Endothelial cell (in vitro differentiated cells): Measurements from ENCODE around the gene LARP4B. TPM values are rescaled to one million over a fixed set of nuclear protein-coding genes. Genes with fewer than 3 reads are reported as not detected.
A peak's percentile ranks its signal among the peaks of the same experiment; 100 is the strongest.
"Not testable (repeated sequence)": the region's sequence is repeated elsewhere in the genome, so short reads cannot be mapped to it uniquely, and the experiment has no call there.

Source experiments
- DNase-seq: peaks from one replicate; pipeline ENCODE4 v3.0.0; 2021; ENCODE audit warnings: low spot score
- H3K27ac Mint-ChIP-seq: one replicate; pipeline ENCODE4 v1.8.0; 2021; ENCODE audit warnings: mixed read lengths, inconsistent platforms; ENCODE audit not compliant: unreplicated experiment
- H3K27me3 Mint-ChIP-seq: one replicate; pipeline ENCODE4 v1.8.0; 2021; ENCODE audit warnings: mild to moderate bottlenecking, moderate library complexity, mixed read lengths, inconsistent platforms; ENCODE audit not compliant: unreplicated experiment
- H3K36me3 Mint-ChIP-seq: one replicate; pipeline ENCODE4 v1.8.0; 2021; ENCODE audit warnings: mild to moderate bottlenecking, low read depth, mixed read lengths, inconsistent platforms; ENCODE audit not compliant: unreplicated experiment
- H3K4me1 Mint-ChIP-seq: one replicate; pipeline ENCODE4 v1.8.0; 2021; ENCODE audit warnings: mild to moderate bottlenecking, mixed read lengths, inconsistent platforms; ENCODE audit not compliant: unreplicated experiment
- H3K4me3 Mint-ChIP-seq: one replicate; pipeline ENCODE4 v1.8.0; 2021; ENCODE audit warnings: mild to moderate bottlenecking, mixed read lengths, inconsistent platforms; ENCODE audit not compliant: unreplicated experiment
- H3K9me3 Mint-ChIP-seq: one replicate; pipeline ENCODE4 v1.8.0; 2021; ENCODE audit warnings: mixed read lengths, inconsistent platforms; ENCODE audit not compliant: unreplicated experiment
- CTCF ChIP-seq: fragments of 200-600 bp; sonication (generic); IDR thresholded peaks from one replicate; pipeline ENCODE4 v1.5.0; 2021; ENCODE audit warnings: antibody characterized with exemption; ENCODE audit not compliant: unreplicated experiment
- total RNA-seq: library from RNA; stranded (reverse); fragmentation: NEBNext Ultra II Directional; extraction: Animal tissue kit (Norgen Biotek cat#: 25700); gene quantifications from one replicate; pipeline ENCODE4 v1.2.1, GENCODE V29; 2021; ENCODE audit not compliant: unreplicated experiment

LARP4B gene
- total RNA-seq, 1 donor from 2014 or later = 91.8 TPM

- no peak overlapping the region for H3K4me3 Mint-ChIP-seq
- no peak overlapping the region for H3K27ac Mint-ChIP-seq
- peaks cover 23% of the 10 kb centered on the region for H3K4me1 Mint-ChIP-seq
- peaks cover 11% of the 10 kb centered on the region for H3K36me3 Mint-ChIP-seq
- H3K27me3 Mint-ChIP-seq = peaks cover 20% of the 10 kb centered on the region
- no peak for DNase-seq
- TF ChIP-seq CTCF = no peak
- no peaks in the 10 kb centered on the region for H3K9me3 Mint-ChIP-seq
Measured at GRCh38 chr10:934746-935406, 3.4 kb upstream of the LARP4B start.

- Mint-ChIP-seq H3K36me3 (peaks cover 15% of the 10 kb centered on the region), H3K4me3 (peak overlapping the region; percentile 39), H3K4me1 (peaks cover 24% of the 10 kb centered on the region), H3K27me3 (peaks cover 20% of the 10 kb centered on the region)
- H3K27ac Mint-ChIP-seq, DNase-seq, H3K9me3 Mint-ChIP-seq: not testable (repeated sequence)
Measured at GRCh38 chr10:934165-934564, 2.7 kb upstream of the LARP4B start.

- peak; percentile 31 for DNase-seq
Measured at GRCh38 chr10:932589-932988, 1.1 kb upstream of the LARP4B start.

GRCh38 chr10:930625-931325 lies 730 bp downstream of the LARP4B start:
- peaks cover 17% of the 10 kb centered on the region for H3K27me3 Mint-ChIP-seq
- DNase-seq = peak; percentile 73
- peaks cover 15% of the 10 kb centered on the region for H3K36me3 Mint-ChIP-seq
- peaks cover 41% of the 10 kb centered on the region for H3K4me1 Mint-ChIP-seq
- H3K27ac Mint-ChIP-seq = peak overlapping the region; percentile 99
- no peak for TF ChIP-seq CTCF
- H3K4me3 Mint-ChIP-seq = peak overlapping the region; percentile 99
- no peaks in the 10 kb centered on the region for H3K9me3 Mint-ChIP-seq

More at GRCh38 chr10:932589-932988, 1.1 kb upstream of the LARP4B start:
- no peaks in the 10 kb centered on the region for H3K9me3 Mint-ChIP-seq
- H3K27ac Mint-ChIP-seq = peak overlapping the region; percentile 83
- peak overlapping the region; percentile 89 for H3K4me3 Mint-ChIP-seq
- peaks cover 20% of the 10 kb centered on the region for H3K27me3 Mint-ChIP-seq
- no peak for TF ChIP-seq CTCF
- H3K4me1 Mint-ChIP-seq = peaks cover 29% of the 10 kb centered on the region
- H3K36me3 Mint-ChIP-seq = peaks cover 15% of the 10 kb centered on the region

GRCh38 chr10:929960-930624 lies 1.4 kb downstream of the LARP4B start:
- Mint-ChIP-seq H3K9me3 (no peaks in the 10 kb centered on the region), H3K27ac (peak overlapping the region; percentile 99), H3K4me3 (peak overlapping the region; percentile 99), H3K36me3 (peaks cover 15% of the 10 kb centered on the region), H3K27me3 (peaks cover 17% of the 10 kb centered on the region), H3K4me1 (peaks cover 41% of the 10 kb centered on the region)
- no peak for TF ChIP-seq CTCF
- no peak for DNase-seq
